Thyroid gland (tissue), 4 donors: ENCODE measurements around the gene SLC6A7.

Experiments used
- POLR2A ChIP-seq, 2 donors: fragments of 450-650 bp; IDR thresholded peaks; one replicate each; pipeline ENCODE4 v1.6.1; 2017; ENCODE audit warnings: antibody characterized with exemption in 2 of 2, mild to moderate bottlenecking in 2 of 2, moderate library complexity in 1 of 2
- TF ChIP-seq, protein P1 (sequence below), 6 experiments: fragments of 200-600 bp in 3 of 6; fragments of 450-650 bp in 3 of 6; sonication (generic) in 3 of 6; IDR thresholded peaks; one replicate each; pipeline ENCODE4 v1.5.1; 2016 to 2019; ENCODE audit warnings: antibody characterized with exemption in 6 of 6, mild to moderate bottlenecking in 2 of 6, inconsistent platforms in 1 of 6, moderate library complexity in 1 of 6

- TF ChIP-seq, protein P1, sequence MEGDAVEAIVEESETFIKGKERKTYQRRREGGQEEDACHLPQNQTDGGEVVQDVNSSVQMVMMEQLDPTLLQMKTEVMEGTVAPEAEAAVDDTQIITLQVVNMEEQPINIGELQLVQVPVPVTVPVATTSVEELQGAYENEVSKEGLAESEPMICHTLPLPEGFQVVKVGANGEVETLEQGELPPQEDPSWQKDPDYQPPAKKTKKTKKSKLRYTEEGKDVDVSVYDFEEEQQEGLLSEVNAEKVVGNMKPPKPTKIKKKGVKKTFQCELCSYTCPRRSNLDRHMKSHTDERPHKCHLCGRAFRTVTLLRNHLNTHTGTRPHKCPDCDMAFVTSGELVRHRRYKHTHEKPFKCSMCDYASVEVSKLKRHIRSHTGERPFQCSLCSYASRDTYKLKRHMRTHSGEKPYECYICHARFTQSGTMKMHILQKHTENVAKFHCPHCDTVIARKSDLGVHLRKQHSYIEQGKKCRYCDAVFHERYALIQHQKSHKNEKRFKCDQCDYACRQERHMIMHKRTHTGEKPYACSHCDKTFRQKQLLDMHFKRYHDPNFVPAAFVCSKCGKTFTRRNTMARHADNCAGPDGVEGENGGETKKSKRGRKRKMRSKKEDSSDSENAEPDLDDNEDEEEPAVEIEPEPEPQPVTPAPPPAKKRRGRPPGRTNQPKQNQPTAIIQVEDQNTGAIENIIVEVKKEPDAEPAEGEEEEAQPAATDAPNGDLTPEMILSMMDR (IDR thresholded peaks at IDR 0.05), result no peak
- no peak for TF ChIP-seq POLR2A (IDR thresholded peaks at IDR 0.05)
Observed at GRCh38 chr5:150214289-150214688, 24.4 kb downstream of the SLC6A7 start.
